Astrocyte (in vitro differentiated cells and primary cell): ENCODE measurements around the gene C1QTNF5. TPM values are rescaled to one million over a fixed set of nuclear protein-coding genes. Genes with fewer than 3 reads are reported as not detected.

Experiments used
- DNase-seq: peaks from one replicate; pipeline ENCODE4 v3.0.0-alpha.2; 2010; ENCODE audit warnings: low read depth
- FAIRE-seq: peaks from 2 replicates; lab custom pipeline; 2011; peaks lifted over from hg19 to GRCh38; lab: Jason Lieb, UNC
- H2AFZ ChIP-seq: 2 replicates; pipeline ENCODE4 v1.6.0; 2012; ENCODE audit warnings: low read depth, low read length, inconsistent platforms
- H3K27ac ChIP-seq: 2 replicates; pipeline ENCODE4 v1.5.1; 2011; ENCODE audit warnings: low read depth, low read length, inconsistent platforms
- H3K27me3 ChIP-seq: 2 replicates; pipeline ENCODE4 v1.6.0; 2011; ENCODE audit warnings: low read length, inconsistent platforms; ENCODE audit not compliant: insufficient read depth
- H3K36me3 ChIP-seq: 2 replicates; pipeline ENCODE4 v1.5.1; 2011; ENCODE audit warnings: low read length, inconsistent platforms; ENCODE audit not compliant: insufficient read depth
- H3K4me1 ChIP-seq: 2 replicates; pipeline ENCODE4 v1.5.1; 2011; ENCODE audit warnings: low read length, inconsistent platforms; ENCODE audit not compliant: insufficient read depth
- H3K4me2 ChIP-seq: 2 replicates; pipeline ENCODE4 v1.6.0; 2012; ENCODE audit warnings: low read length, inconsistent platforms
- H3K4me3 ChIP-seq: 2 replicates; pipeline ENCODE4 v1.5.1; 2011; ENCODE audit warnings: low read depth, mild to moderate bottlenecking, low read length, inconsistent platforms; ENCODE audit not compliant: insufficient read depth
- H3K79me2 ChIP-seq: 2 replicates; pipeline ENCODE4 v1.6.0; 2012; ENCODE audit warnings: mild to moderate bottlenecking, low read length, inconsistent platforms; ENCODE audit not compliant: insufficient read depth
- H3K9ac ChIP-seq: 2 replicates; pipeline ENCODE4 v1.6.0; 2012; ENCODE audit warnings: mild to moderate bottlenecking, low read length, inconsistent platforms
- H3K9me3 ChIP-seq: 2 replicates; pipeline ENCODE4 v1.5.1; 2012; ENCODE audit warnings: low read depth, mild to moderate bottlenecking, low read length, inconsistent platforms; ENCODE audit not compliant: insufficient read depth
- H4K20me1 ChIP-seq: 2 replicates; pipeline ENCODE4 v1.6.0; 2012; ENCODE audit warnings: low read length, inconsistent platforms; ENCODE audit not compliant: insufficient read depth
- H3K27ac Mint-ChIP-seq: one replicate; pipeline ENCODE4 v1.8.0; 2021; ENCODE audit warnings: mild to moderate bottlenecking, mixed read lengths; ENCODE audit not compliant: unreplicated experiment
- H3K27me3 Mint-ChIP-seq: one replicate; pipeline ENCODE4 v1.8.0; 2021; ENCODE audit warnings: low read depth, mixed read lengths; ENCODE audit not compliant: unreplicated experiment
- H3K36me3 Mint-ChIP-seq: one replicate; pipeline ENCODE4 v1.8.0; 2021; ENCODE audit warnings: low read depth, mixed read lengths; ENCODE audit not compliant: unreplicated experiment
- H3K4me1 Mint-ChIP-seq: one replicate; pipeline ENCODE4 v1.8.0; 2021; ENCODE audit warnings: low read depth, mixed read lengths; ENCODE audit not compliant: unreplicated experiment
- H3K4me3 Mint-ChIP-seq: one replicate; pipeline ENCODE4 v1.8.0; 2021; ENCODE audit warnings: mild to moderate bottlenecking, moderate library complexity, mixed read lengths; ENCODE audit not compliant: unreplicated experiment
- H3K9me3 Mint-ChIP-seq: one replicate; pipeline ENCODE4 v1.8.0; 2021; ENCODE audit warnings: mild to moderate bottlenecking, mixed read lengths; ENCODE audit not compliant: unreplicated experiment
- CTCF ChIP-seq: IDR thresholded peaks from 2 replicates; pipeline ENCODE4 v1.5.1; 2011; ENCODE audit warnings: low read depth, mild to moderate bottlenecking, inconsistent platforms, low read length, moderate library complexity; ENCODE audit not compliant: insufficient read depth
- EZH2 ChIP-seq: IDR thresholded peaks from 2 replicates; pipeline ENCODE4 v1.6.1; 2012; ENCODE audit warnings: mild to moderate bottlenecking, low read length, inconsistent platforms; ENCODE audit not compliant: insufficient read depth
- total RNA-seq: library from RNA; stranded (reverse); gene quantifications from 2 replicates; pipeline ENCODE4 v1.2.1, GENCODE V29; 2021

The C1QTNF5 gene
- total RNA-seq, 1 donor from 2014 or later, result 6.3 TPM

- Mint-ChIP-seq H3K4me1 (peaks cover 22% of the 10 kb centered on the region), H3K36me3 (peaks cover 5% of the 10 kb centered on the region), H3K9me3 (no peaks in the 10 kb centered on the region), H3K27me3 (no peaks in the 10 kb centered on the region), H3K27ac (peak overlapping the region; percentile 96), H3K4me3 (peak overlapping the region; percentile 73)
- peak overlapping the region; percentile 71 for H2AFZ ChIP-seq
- H3K27me3 ChIP-seq, result no peaks in the 10 kb centered on the region
- FAIRE-seq, result no peak
- peaks cover 27% of the 10 kb centered on the region for H3K79me2 ChIP-seq
- no peaks in the 10 kb centered on the region for H3K9me3 ChIP-seq
- peaks cover 21% of the 10 kb centered on the region for H4K20me1 ChIP-seq
- DNase-seq, result peak; percentile 71
- H3K27ac ChIP-seq, result peak overlapping the region; percentile 67
- no peak overlapping the region for H3K4me3 ChIP-seq
- peaks cover 6% of the 10 kb centered on the region for H3K36me3 ChIP-seq
- H3K4me2 ChIP-seq, result peak overlapping the region; percentile 67
- peak overlapping the region; percentile 55 for H3K9ac ChIP-seq
- peaks cover 56% of the 10 kb centered on the region for H3K4me1 ChIP-seq
- no peak for TF ChIP-seq CTCF
- no peak for TF ChIP-seq EZH2
Observed at GRCh38 chr11:119318240-119319135, 22.2 kb downstream of the C1QTNF5 start.

DNA sequence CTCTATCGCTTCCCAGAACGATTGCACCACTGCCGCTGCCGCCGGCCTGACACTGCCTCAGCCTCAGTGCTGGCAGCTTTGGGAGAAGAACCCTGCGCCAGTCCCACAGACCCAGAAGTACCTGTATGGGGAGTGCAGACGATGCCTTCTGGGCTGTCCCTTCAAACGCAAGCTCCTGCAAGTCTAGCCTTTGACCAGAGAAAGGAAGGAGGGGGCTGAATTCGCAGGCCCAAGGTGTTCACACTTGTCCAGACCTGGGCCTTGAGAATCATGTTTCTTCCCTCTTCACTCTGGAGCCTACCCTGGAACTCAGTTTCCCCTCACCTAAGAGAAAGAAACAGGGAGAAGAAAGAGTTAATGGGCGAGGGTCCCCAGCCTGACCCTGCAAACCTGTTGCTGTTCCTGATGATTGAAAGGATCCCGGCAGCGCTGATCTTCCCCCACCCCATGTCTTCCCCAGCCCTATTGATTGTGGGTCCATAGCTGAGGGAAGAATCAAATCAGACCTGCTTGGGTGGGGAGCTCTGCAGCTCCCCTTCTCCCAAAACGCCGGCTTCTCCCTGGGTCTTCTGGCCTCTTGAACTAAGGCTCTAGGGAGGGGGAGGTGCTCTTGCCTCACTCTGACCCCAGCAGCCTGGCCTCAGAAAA lies 23.0 kb downstream of the C1QTNF5 start:
- Histone ChIP-seq H3K9me3 (no peaks in the 10 kb centered on the region), H3K27ac (peak overlapping the region; percentile 67), H3K4me1 (peaks cover 56% of the 10 kb centered on the region), H4K20me1 (peaks cover 26% of the 10 kb centered on the region), H3K9ac (peak overlapping the region; percentile 28), H3K4me3 (no peak overlapping the region), H3K27me3 (no peaks in the 10 kb centered on the region), H3K4me2 (peak overlapping the region; percentile 92), H3K79me2 (peaks cover 27% of the 10 kb centered on the region), H2AFZ (peak overlapping the region; percentile 71), H3K36me3 (peaks cover 6% of the 10 kb centered on the region)
- Mint-ChIP-seq H3K36me3 (peaks cover 8% of the 10 kb centered on the region), H3K27ac (peak overlapping the region; percentile 58), H3K4me1 (peaks cover 22% of the 10 kb centered on the region), H3K9me3 (no peaks in the 10 kb centered on the region), H3K27me3 (no peaks in the 10 kb centered on the region), H3K4me3 (peak overlapping the region; percentile 66)
- TF ChIP-seq EZH2, result no peak
- no peak for TF ChIP-seq CTCF
- no peak for FAIRE-seq
- DNase-seq, result no peak
